22Rv1 (cell line): Measurements from ENCODE around the gene C6orf58.
A peak's percentile ranks its signal among the peaks of the same experiment; 100 is the strongest.
"Not testable (repeated sequence)": the region's sequence is repeated elsewhere in the genome, so short reads cannot be mapped to it uniquely, and the experiment has no call there.

Experiments used
- H3K27ac ChIP-seq: fragments of 450-650 bp; 2 replicates; pipeline ENCODE4 v1.5.1; 2017
- ZFX ChIP-seq: fragments of 450-650 bp; IDR thresholded peaks from 2 replicates; pipeline ENCODE4 v1.6.1; 2017; ENCODE audit warnings: antibody characterized with exemption, borderline replicate concordance
- TF ChIP-seq, protein P1 (sequence below): fragments of 450-650 bp; IDR thresholded peaks from 2 replicates; pipeline ENCODE4 v1.5.1; 2017; ENCODE audit warnings: mild to moderate bottlenecking

C6orf58 gene

DNA sequence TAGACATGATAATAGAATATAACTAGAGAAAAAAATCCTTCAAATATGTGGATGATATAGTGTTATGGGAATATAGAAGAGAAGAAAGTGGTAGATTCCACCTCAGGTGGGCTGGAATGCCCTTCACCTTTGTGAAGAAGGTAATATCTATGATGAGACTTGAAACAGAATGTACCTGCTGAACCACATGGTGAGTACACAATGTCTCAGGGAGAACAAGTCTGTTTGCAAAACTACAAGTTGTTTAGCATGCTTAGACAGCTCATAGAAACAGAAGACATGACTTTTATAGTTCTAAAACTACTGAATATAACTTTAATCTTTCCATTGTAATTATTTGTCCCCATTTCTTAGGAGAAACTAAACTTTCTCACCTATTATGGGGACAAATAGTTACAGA is 12.2 kb downstream of the C6orf58 start:
- no peak overlapping the region for H3K27ac ChIP-seq
- TF ChIP-seq ZFX = no peak
- TF ChIP-seq, protein P1, sequence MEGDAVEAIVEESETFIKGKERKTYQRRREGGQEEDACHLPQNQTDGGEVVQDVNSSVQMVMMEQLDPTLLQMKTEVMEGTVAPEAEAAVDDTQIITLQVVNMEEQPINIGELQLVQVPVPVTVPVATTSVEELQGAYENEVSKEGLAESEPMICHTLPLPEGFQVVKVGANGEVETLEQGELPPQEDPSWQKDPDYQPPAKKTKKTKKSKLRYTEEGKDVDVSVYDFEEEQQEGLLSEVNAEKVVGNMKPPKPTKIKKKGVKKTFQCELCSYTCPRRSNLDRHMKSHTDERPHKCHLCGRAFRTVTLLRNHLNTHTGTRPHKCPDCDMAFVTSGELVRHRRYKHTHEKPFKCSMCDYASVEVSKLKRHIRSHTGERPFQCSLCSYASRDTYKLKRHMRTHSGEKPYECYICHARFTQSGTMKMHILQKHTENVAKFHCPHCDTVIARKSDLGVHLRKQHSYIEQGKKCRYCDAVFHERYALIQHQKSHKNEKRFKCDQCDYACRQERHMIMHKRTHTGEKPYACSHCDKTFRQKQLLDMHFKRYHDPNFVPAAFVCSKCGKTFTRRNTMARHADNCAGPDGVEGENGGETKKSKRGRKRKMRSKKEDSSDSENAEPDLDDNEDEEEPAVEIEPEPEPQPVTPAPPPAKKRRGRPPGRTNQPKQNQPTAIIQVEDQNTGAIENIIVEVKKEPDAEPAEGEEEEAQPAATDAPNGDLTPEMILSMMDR = no peak

DNA sequence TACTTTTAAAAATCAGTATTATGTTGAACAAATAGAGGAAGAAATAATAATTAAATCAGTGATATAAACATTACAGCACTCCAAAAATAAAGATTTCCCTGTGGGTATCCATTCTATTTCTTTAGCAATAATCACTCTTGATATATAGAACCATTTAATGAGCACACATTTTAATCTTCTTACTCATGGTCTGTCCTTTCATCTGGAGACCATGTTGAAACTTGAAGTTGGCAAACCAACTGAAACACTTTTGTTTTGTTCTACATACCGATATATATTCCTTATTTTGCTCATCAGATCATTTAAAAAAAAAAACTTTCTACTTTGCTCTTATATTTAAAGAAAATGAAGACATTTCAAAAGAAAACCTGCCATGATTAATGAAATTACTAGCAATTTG is 13.4 kb downstream of the C6orf58 start:
- TF ChIP-seq, protein P1 = no peak
- no peak overlapping the region for H3K27ac ChIP-seq

DNA sequence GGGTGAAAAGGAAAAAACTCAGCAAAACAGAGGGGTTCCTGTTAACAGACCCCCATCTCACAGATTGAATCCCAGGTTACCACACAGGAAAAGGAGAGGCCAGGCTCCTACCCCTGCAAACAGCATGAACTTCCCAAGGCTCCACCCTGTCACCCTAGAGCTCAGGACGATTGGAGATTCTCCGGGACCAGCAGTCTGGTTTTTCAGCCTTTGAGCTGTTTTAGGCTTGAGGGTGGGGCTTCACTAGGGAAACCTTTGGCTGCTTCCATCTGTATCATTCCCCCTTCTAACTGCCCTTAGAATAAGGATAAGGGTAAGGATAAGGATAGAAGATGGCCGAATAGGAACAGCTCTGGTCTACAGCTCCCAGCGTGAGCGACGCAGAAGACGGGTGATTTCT is 16.0 kb downstream of the C6orf58 start:
- no peak for TF ChIP-seq ZFX
- TF ChIP-seq, protein P1 = no peak
- no peak overlapping the region for H3K27ac ChIP-seq

DNA sequence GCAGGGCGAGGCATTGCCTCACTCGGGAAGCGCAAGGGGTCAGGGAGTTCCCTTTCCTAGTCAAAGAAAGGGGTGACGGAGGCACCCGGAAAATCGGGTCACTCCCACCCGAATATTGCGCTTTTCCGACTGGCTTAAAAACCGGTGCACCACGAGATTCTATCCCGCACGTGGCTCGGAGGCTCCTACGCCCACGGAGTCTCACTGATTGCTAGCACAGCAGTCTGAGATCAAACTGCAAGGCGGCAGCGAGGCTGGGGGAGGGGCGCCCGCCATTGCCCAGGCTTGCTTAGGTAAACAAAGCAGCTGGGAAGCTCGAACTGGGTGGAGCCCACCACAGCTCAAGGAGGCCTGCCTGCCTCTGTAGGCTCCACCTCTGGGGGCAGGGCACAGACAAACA is 16.5 kb downstream of the C6orf58 start:
- H3K27ac ChIP-seq = not testable (repeated sequence)

DNA sequence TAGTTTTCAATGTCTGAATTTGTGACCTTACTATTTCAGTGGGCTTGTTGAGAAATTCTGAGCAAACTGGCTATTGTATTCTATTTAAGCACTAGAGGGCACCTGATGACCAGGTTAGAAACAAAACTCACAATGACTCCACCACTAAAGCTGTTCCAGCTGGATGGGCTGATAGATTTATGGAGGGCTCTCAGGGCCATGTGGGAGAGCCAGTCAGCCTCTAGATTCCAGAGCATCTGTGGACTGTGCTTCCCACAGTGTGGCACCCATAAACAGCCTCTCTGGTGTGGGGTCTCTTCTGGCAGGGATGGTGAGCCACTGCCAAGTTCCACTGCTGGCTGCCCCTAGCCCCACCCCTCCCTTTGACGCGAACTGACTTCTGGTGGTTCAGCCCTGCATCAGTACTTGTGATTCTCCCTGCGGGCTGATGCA is 29.2 kb downstream of the C6orf58 start:
- TF ChIP-seq, protein P1 = peak; percentile 43
- no peak for TF ChIP-seq ZFX
- H3K27ac ChIP-seq = no peak overlapping the region

DNA sequence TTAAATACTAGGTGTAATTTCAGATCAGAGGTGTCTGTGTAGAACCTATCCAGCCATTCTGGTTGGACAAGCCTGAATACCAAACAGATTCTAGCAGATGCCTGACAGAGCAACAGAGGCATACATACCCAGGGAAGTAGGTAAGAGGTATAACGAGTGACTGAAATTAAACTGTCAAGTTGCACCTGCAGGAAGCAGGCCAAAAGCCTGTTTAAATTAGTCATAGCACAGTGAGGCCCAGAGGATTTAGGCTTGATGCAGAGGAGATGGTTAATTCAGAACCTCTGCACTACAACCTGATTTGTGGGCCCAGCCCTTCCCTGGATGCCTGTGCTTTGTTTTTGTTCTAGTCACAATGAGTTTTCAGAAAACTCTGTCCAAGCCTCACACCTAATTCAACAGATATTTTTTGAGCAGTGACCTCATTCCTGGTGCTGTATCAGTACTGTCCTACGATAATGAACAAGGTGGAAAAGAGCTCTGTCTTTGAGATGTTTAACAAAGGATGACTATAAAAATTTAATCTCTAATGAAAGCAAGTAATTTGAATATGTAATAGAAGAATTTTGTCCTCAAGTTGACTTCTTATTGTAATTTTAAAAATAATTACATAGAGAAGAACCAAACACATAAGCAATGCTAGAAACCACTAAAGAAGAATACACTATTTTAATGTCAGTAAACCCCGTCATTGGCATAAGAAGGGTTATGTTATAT is 31.7 kb downstream of the C6orf58 start:
- no peak for TF ChIP-seq ZFX
- TF ChIP-seq, protein P1 = no peak
- H3K27ac ChIP-seq = no peak overlapping the region

DNA sequence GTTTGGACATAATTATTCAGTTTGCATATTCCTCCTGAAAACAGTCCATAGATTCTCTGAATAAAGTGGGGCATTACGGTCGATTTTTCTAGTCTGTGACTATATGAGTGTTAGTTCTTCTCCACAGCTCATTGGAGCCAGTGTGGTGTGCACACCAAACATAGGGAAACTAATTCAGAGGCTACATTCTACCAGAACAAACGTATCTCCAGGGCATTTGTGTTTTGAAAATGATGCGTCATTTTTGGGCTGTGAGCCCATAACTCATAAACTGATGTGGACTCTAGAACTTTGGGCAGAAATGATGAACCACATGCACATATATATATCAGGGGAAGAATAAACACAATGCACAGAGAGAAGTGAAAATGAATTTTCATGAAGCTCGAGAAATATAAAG is 41.8 kb downstream of the C6orf58 start:
- H3K27ac ChIP-seq = no peak overlapping the region
- no peak for TF ChIP-seq ZFX
- TF ChIP-seq, protein P1 = no peak

DNA sequence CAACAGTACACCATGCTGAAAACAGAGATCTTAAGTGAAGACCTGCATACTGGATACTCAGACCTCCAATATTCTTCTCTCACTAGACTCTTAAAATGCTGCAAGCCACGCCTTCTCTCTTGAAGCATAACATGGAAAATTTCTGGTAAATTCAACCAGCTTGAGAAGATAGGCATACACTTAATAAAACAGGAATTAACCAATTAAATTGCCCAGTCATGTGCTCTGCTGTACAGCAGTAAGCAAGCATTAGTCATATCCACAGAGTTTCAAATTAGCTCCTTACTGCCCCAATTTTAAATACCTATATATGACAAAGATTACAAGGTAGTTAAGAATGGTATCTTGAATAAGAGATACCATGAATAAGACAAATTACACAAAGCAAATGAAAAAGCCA is 53.8 kb downstream of the C6orf58 start:
- TF ChIP-seq, protein P1 = no peak
- no peak for TF ChIP-seq ZFX
- no peak overlapping the region for H3K27ac ChIP-seq
